ENCODE measurements around the gene RAPGEF1. TPM values are rescaled to one million over a fixed set of nuclear protein-coding genes. Genes with fewer than 3 reads are reported as not detected.

RAPGEF1 gene
- total RNA-seq, 2 experiments from 2014 or later: 118 to 243 TPM

DNA sequence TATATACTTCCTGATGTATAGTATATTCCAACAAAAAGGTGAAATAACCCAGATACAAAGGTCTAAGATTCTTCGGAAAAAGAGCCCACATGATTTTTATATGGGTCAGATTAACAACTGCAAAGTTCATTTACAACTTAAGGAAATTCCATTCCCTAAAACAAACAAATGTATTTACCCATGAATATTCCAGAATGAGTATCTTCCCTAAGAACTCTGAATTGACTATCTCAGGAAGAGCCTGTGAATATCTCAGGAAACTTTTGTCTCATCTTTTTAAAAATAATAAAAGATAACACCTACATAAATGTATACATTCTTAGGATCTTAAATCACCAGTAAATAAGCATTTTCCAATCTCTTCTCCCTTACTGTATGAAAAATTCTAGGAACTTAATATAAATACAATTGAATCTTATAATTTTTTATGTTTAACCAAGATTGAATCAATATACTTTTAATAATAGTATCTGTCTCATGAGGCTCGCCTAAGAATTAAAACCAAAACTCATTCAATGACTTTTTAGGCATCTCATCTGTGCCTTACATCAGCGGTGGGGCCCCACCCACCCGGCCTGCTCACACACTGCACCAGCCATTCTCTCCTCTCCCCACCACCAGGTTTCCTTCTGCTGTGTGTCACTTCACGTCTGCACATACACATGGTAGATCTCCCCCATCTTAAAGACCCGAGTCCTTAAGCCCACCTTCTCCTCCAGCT lies 78.1 kb downstream of the RAPGEF1 start:
- intact Hi-C loops (cut with micrococcal nuclease; ENCODE audit: unreplicated experiment): no loop called here

DNA sequence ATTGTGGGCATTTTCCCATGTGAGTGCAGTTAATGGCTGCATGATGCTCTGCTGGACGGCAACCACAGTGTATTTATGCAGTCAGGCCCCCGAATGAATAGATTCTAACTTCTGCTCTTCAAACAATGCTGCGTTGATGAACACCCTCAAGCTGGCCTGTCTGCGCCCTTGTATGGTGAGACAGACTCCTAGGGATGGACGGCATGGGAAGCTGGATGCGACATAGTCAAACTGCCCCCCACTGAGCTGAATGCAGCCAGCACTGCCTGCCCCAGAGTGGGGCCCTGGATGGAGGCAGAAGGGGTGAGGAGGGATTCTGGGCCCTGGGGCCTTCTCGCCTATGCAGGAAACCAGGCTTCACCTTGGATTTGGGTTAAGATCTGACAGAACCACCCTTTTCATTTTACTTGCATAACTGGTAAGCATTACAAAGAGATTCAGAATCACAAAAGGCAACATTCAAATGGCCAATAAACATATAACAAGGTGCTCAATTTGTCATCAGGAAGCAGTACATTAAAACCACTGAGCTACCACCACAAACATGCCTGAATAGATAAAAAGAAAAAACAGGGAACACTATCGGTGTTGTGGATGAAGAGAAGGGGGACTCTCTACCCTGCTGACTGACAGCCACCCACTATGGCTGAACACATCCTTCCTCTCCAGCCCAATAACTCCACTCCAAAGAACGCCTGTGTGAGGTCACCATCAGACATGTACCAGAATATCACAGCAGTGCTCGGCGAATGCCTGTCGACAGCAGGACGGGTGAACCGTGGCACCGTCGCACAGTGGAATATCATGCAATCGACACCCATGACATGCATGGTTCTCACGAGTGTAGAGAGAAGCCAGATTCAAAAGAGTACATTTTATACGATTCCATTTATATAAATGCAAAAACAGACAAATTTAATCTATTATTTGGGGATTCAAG lies 79.1 kb downstream of the RAPGEF1 start:
- Histone ChIP-seq H3K36me3 (ENCODE audit: insufficient read depth, low read length) (peaks cover 60% of the 10 kb centered on the region), H3K9me2 (ENCODE audit: insufficient read depth, low read length) (no peaks in the 10 kb centered on the region), H4K20me1 (ENCODE audit: insufficient read depth, low read length) (peaks cover 5% of the 10 kb centered on the region; the same call in 1 of the 2 replicates), H3K79me2 (ENCODE audit: insufficient read depth, low read depth, low read length) (peaks cover 95% of the 10 kb centered on the region), H3K27ac (ENCODE audit: low read depth, low read length, poor library complexity, severe bottlenecking) (peak overlapping the region; percentile 53), H3K9me3 (ENCODE audit: low read length) (no peaks in the 10 kb centered on the region), H3K4me2 (ENCODE audit: low read length) (peak overlapping the region; percentile 83), H3K4me3 (ENCODE audit: low read depth, low read length, poor library complexity, severe bottlenecking) (peak overlapping the region; percentile 14), H2AFZ (ENCODE audit: low read length) (no peak overlapping the region), H3K4me1 (ENCODE audit: insufficient read depth, low read length, poor library complexity, severe bottlenecking) (peaks cover 99% of the 10 kb centered on the region)
- TF ChIP-seq, protein P1, sequence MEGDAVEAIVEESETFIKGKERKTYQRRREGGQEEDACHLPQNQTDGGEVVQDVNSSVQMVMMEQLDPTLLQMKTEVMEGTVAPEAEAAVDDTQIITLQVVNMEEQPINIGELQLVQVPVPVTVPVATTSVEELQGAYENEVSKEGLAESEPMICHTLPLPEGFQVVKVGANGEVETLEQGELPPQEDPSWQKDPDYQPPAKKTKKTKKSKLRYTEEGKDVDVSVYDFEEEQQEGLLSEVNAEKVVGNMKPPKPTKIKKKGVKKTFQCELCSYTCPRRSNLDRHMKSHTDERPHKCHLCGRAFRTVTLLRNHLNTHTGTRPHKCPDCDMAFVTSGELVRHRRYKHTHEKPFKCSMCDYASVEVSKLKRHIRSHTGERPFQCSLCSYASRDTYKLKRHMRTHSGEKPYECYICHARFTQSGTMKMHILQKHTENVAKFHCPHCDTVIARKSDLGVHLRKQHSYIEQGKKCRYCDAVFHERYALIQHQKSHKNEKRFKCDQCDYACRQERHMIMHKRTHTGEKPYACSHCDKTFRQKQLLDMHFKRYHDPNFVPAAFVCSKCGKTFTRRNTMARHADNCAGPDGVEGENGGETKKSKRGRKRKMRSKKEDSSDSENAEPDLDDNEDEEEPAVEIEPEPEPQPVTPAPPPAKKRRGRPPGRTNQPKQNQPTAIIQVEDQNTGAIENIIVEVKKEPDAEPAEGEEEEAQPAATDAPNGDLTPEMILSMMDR (conservative IDR thresholded peaks at IDR 0.05; ENCODE audit: low read length): no peak
- no peak for TF ChIP-seq EZH2phosphoT487 (IDR thresholded peaks at IDR 0.05; ENCODE audit: borderline replicate concordance, low read depth, low read length)
- POLR2A ChIA-PET: interaction anchor here (8.1 kb wide), 1 partner anchor 16 kb away, joined by 62 read pairs; no protein-coding TSS in a partner anchor
- intact Hi-C loops (cut with micrococcal nuclease; ENCODE audit: unreplicated experiment): no loop called here
- CTCF ChIA-PET (ENCODE audit: unreplicated experiment): no interaction called here
- no TSS peak for BruUV-seq (replicated peaks)
- DNase-seq (ENCODE audit: low spot score): no peak

More for the DNA sequence above, 78.1 kb downstream of the RAPGEF1 start:
- no TSS peak for BruUV-seq (replicated peaks)
- Histone ChIP-seq H3K4me3 (ENCODE audit: low read depth, low read length, poor library complexity, severe bottlenecking) (peak overlapping the region; percentile 14), H3K9me3 (ENCODE audit: low read length) (no peaks in the 10 kb centered on the region), H3K36me3 (ENCODE audit: insufficient read depth, low read length) (peaks cover 65% of the 10 kb centered on the region), H3K9me2 (ENCODE audit: insufficient read depth, low read length) (no peaks in the 10 kb centered on the region), H3K4me2 (ENCODE audit: low read length) (peak overlapping the region; percentile 83), H3K4me1 (ENCODE audit: insufficient read depth, low read length, poor library complexity, severe bottlenecking) (peaks cover 99% of the 10 kb centered on the region), H2AFZ (ENCODE audit: low read length) (no peak overlapping the region), H4K20me1 (ENCODE audit: insufficient read depth, low read length) (peaks cover 9% of the 10 kb centered on the region; the same call in 1 of the 2 replicates), H3K79me2 (ENCODE audit: insufficient read depth, low read depth, low read length) (peaks cover 99% of the 10 kb centered on the region), H3K27ac (ENCODE audit: low read depth, low read length, poor library complexity, severe bottlenecking) (peak overlapping the region; percentile 53)
- peak; percentile 65 for DNase-seq (ENCODE audit: low spot score)
- ChIA-PET CTCF (ENCODE audit: unreplicated experiment) (no interaction called here), POLR2A (interaction anchor here (0.9 to 8.1 kb wide), 3 partner anchors 15 to 75 kb away, joined by 3 to 62 read pairs (median 17); no protein-coding TSS in a partner anchor)
- no peak for TF ChIP-seq EZH2phosphoT487 (IDR thresholded peaks at IDR 0.05; ENCODE audit: borderline replicate concordance, low read depth, low read length)
- TF ChIP-seq, protein P1 (conservative IDR thresholded peaks at IDR 0.05; ENCODE audit: low read length): no peak
